ENCODE measurements around the gene MPPED2.
"Not testable (repeated sequence)": the region's sequence is repeated elsewhere in the genome, so short reads cannot be mapped to it uniquely, and the experiment has no call there.

The MPPED2 gene

GRCh38 chr11:30566482-30566881 lies 19.7 kb downstream of the MPPED2 start:
- DNase-seq (ENCODE audit: low read depth), result no peak
- H3K4me3 ChIP-seq (replicated peaks; ENCODE audit: low read depth, low read length), result no peak overlapping the region
- TF ChIP-seq CTCF (IDR thresholded peaks at IDR 0.05; ENCODE audit: low read length, missing control alignments), result no peak

- H3K4me3 ChIP-seq (replicated peaks; ENCODE audit: low read depth, low read length), result no peak overlapping the region
- TF ChIP-seq CTCF (IDR thresholded peaks at IDR 0.05; ENCODE audit: low read length, missing control alignments), result no peak
- DNase-seq (ENCODE audit: low read depth), result no peak
These were observed 21.1 kb downstream of the MPPED2 start for GRCh38 chr11:30565027-30565426.

GRCh38 chr11:30561691-30562415 lies 24.3 kb downstream of the MPPED2 start:
- no peak for DNase-seq (ENCODE audit: low read depth)
- TF ChIP-seq CTCF (IDR thresholded peaks at IDR 0.05; ENCODE audit: low read length, missing control alignments), result no peak
- no peak overlapping the region for H3K4me3 ChIP-seq (replicated peaks; ENCODE audit: low read depth, low read length)

- no peak for TF ChIP-seq CTCF (IDR thresholded peaks at IDR 0.05; ENCODE audit: low read length, missing control alignments)
- H3K4me3 ChIP-seq (replicated peaks; ENCODE audit: low read depth, low read length), result no peak overlapping the region
- DNase-seq (ENCODE audit: low read depth), result no peak
These were observed 25.7 kb downstream of the MPPED2 start for GRCh38 chr11:30560206-30561106.

GRCh38 chr11:30559004-30559403 lies 27.1 kb downstream of the MPPED2 start:
- no peak for DNase-seq (ENCODE audit: low read depth)
- no peak for TF ChIP-seq CTCF (IDR thresholded peaks at IDR 0.05; ENCODE audit: low read length, missing control alignments)
- no peak overlapping the region for H3K4me3 ChIP-seq (replicated peaks; ENCODE audit: low read depth, low read length)

- DNase-seq (ENCODE audit: low read depth); H3K4me3 ChIP-seq (replicated peaks; ENCODE audit: low read depth, low read length): not testable (repeated sequence)
These were observed 31.6 kb downstream of the MPPED2 start for GRCh38 chr11:30554587-30554986.

- TF ChIP-seq CTCF (IDR thresholded peaks at IDR 0.05; ENCODE audit: low read length, missing control alignments), result no peak
- no peak for DNase-seq (ENCODE audit: low read depth)
- no peak overlapping the region for H3K4me3 ChIP-seq (replicated peaks; ENCODE audit: low read depth, low read length)
These were observed 32.5 kb downstream of the MPPED2 start for GRCh38 chr11:30553521-30554110.

All from fibroblast of pulmonary artery (primary cell).